BLaER1 treated with 17β-estradiol and CSF1 and Interleukin-3, amounts not matched to agents 10 nM and 100 nM (cell line): ENCODE measurements around the gene KANK4.
A peak's percentile ranks its signal among the peaks of the same experiment; 100 is the strongest.

Experiments
- H3K27ac ChIP-seq, 11 experiments: shearing (Covaris generic); formaldehyde crosslinking; 2 replicates each; pipeline ENCODE4 v1.8.1; 2022
- H3K27me3 ChIP-seq, 11 experiments: shearing (Covaris generic); formaldehyde crosslinking; 2 replicates each; pipeline ENCODE4 v1.8.1; 2022
- H3K36me3 ChIP-seq, 11 experiments: shearing (Covaris generic); formaldehyde crosslinking; 2 replicates each; pipeline ENCODE4 v1.8.1; 2022
- H3K4me1 ChIP-seq, 10 experiments: shearing (Covaris generic); formaldehyde crosslinking; 2 replicates each; pipeline ENCODE4 v1.8.1; 2022
- H3K4me2 ChIP-seq, 11 experiments: shearing (Covaris generic); formaldehyde crosslinking; 2 replicates each; pipeline ENCODE4 v1.8.1; 2022
- H3K4me3 ChIP-seq, 10 experiments: shearing (Covaris generic); formaldehyde crosslinking; 2 replicates each; pipeline ENCODE4 v1.8.1; 2022
- H3K9ac ChIP-seq, 11 experiments: shearing (Covaris generic); formaldehyde crosslinking; 2 replicates each; pipeline ENCODE4 v1.8.1; 2022
- H3K9me3 ChIP-seq, 11 experiments: shearing (Covaris generic); formaldehyde crosslinking; replicated peaks in 1 of 11; 2 replicates each; pipeline ENCODE4 v1.8.1; 2022
- H4K20me1 ChIP-seq, 11 experiments: shearing (Covaris generic); formaldehyde crosslinking; 2 replicates each; pipeline ENCODE4 v1.8.1; 2022
- Cebpa-rat ChIP-seq, 11 experiments: shearing (Covaris generic); IDR thresholded peaks; 2 replicates each; pipeline ENCODE4 v1.8.1; 2022

Gene KANK4

GRCh38 chr1:62285984-62286785 is 33.0 kb downstream of the KANK4 start:
- Histone ChIP-seq H3K27me3 (peaks cover 0 to 7% (median 0%) of the 10 kb centered on the region in 11 experiments; a peak in 3 of 22 replicates), H3K27ac (no peak overlapping the region), H3K4me1 (peaks cover 7 to 47% (median 41%) of the 10 kb centered on the region in 10 experiments; a peak in 19 of 20 replicates), H3K36me3 (no peaks in the 10 kb centered on the region), H3K4me3 (no peak overlapping the region), H3K9me3 (peaks cover 0 to 5% (median 2%) of the 10 kb centered on the region in 11 experiments; a peak in 10 of 22 replicates), H4K20me1 (no peaks in the 10 kb centered on the region; a peak in 1 of 22 replicates), H3K4me2 (peak overlapping the region; percentile 47 to 78 (median 58)), H3K9ac (no peak overlapping the region)
- no peak for TF ChIP-seq Cebpa-rat (IDR thresholded peaks at IDR 0.05)

- Histone ChIP-seq H3K27me3 (peaks cover 0 to 7% (median 0%) of the 10 kb centered on the region in 11 experiments; a peak in 3 of 22 replicates), H3K9ac (no peak overlapping the region), H3K4me3 (no peak overlapping the region), H4K20me1 (no peaks in the 10 kb centered on the region; a peak in 1 of 22 replicates), H3K9me3 (peaks cover 0 to 12% (median 8%) of the 10 kb centered on the region in 11 experiments; a peak in 10 of 22 replicates), H3K27ac (no peak overlapping the region), H3K4me1 (peaks cover 7 to 47% (median 41%) of the 10 kb centered on the region in 10 experiments; a peak in 19 of 20 replicates), H3K4me2 (peak overlapping the region in 4 of 11 experiments; percentile 47 to 78 (median 64); a peak in 6 of 22 replicates), H3K36me3 (no peaks in the 10 kb centered on the region)
- TF ChIP-seq Cebpa-rat (IDR thresholded peaks at IDR 0.05) = no peak
Observed at GRCh38 chr1:62285440-62285839, 33.8 kb downstream of the KANK4 start.

GRCh38 chr1:62283986-62284385 is 35.2 kb downstream of the KANK4 start:
- Histone ChIP-seq H3K9me3 (peaks cover 0 to 12% (median 8%) of the 10 kb centered on the region in 11 experiments; a peak in 10 of 22 replicates), H3K27ac (no peak overlapping the region), H3K4me2 (peak overlapping the region in 10 of 11 experiments; percentile 1 to 66 (median 51); a peak in 18 of 22 replicates), H3K9ac (no peak overlapping the region), H4K20me1 (no peaks in the 10 kb centered on the region; a peak in 1 of 22 replicates), H3K36me3 (no peaks in the 10 kb centered on the region), H3K4me1 (peaks cover 7 to 42% (median 36%) of the 10 kb centered on the region in 10 experiments; a peak in 19 of 20 replicates), H3K27me3 (peaks cover 0 to 7% (median 0%) of the 10 kb centered on the region in 11 experiments; a peak in 3 of 22 replicates), H3K4me3 (no peak overlapping the region)
- TF ChIP-seq Cebpa-rat (IDR thresholded peaks at IDR 0.05) = no peak

- Histone ChIP-seq H3K36me3 (no peaks in the 10 kb centered on the region), H3K4me3 (no peak overlapping the region), H3K4me2 (peak overlapping the region in 9 of 11 experiments; percentile 1 to 66 (median 51); a peak in 15 of 22 replicates), H3K27ac (no peak overlapping the region), H4K20me1 (no peaks in the 10 kb centered on the region; a peak in 1 of 22 replicates), H3K27me3 (peaks cover 0 to 7% (median 0%) of the 10 kb centered on the region in 11 experiments; a peak in 3 of 22 replicates), H3K9me3 (peaks cover 0 to 12% (median 8%) of the 10 kb centered on the region in 11 experiments; a peak in 10 of 22 replicates), H3K4me1 (peaks cover 7 to 34% (median 27%) of the 10 kb centered on the region in 10 experiments; a peak in 19 of 20 replicates), H3K9ac (no peak overlapping the region)
- no peak for TF ChIP-seq Cebpa-rat (IDR thresholded peaks at IDR 0.05)
Observed at GRCh38 chr1:62282909-62283755, 36.1 kb downstream of the KANK4 start.

- Histone ChIP-seq H3K4me1 (peaks cover 6 to 27% (median 24%) of the 10 kb centered on the region in 10 experiments; a peak in 19 of 20 replicates), H3K9ac (no peak overlapping the region), H3K36me3 (no peaks in the 10 kb centered on the region), H3K9me3 (peaks cover 0 to 18% (median 8%) of the 10 kb centered on the region in 11 experiments; a peak in 10 of 22 replicates), H3K27ac (no peak overlapping the region), H3K4me2 (no peak overlapping the region), H3K27me3 (peaks cover 0 to 5% (median 0%) of the 10 kb centered on the region in 11 experiments; a peak in 3 of 22 replicates), H3K4me3 (no peak overlapping the region), H4K20me1 (no peaks in the 10 kb centered on the region; a peak in 1 of 22 replicates)
- TF ChIP-seq Cebpa-rat (IDR thresholded peaks at IDR 0.05) = no peak
Observed at GRCh38 chr1:62281922-62282555, 37.2 kb downstream of the KANK4 start.

- H3K27me3 ChIP-seq = no peaks in the 10 kb centered on the region
- TF ChIP-seq Cebpa-rat (IDR thresholded peaks at IDR 0.05) = no peak
- H3K4me2 ChIP-seq = no peak overlapping the region
Observed at GRCh38 chr1:62280960-62281465, 38.2 kb downstream of the KANK4 start.

DNA sequence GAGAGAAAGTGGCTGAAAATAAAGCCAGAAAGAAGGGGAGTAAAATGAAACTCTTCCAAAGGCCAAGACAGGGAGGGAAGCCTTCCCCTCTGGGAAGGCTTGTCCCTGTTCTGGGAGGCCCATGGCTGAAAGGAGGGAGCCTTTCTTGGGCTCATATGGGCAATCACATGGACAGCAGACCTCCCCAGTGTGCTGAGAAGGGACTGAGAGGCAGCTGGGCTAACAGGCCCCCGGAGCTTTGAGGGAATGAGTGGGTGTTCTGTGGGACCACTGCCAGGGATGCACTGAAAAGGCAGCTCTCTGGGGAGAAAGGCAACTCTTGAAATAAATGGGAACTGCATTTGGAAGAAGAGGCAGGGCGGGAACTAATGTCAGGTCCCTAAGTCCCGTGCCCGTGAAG is 39.1 kb downstream of the KANK4 start:
- Histone ChIP-seq H4K20me1 (no peaks in the 10 kb centered on the region), H3K27ac (no peak overlapping the region), H3K36me3 (no peaks in the 10 kb centered on the region), H3K4me2 (no peak overlapping the region), H3K4me3 (no peak overlapping the region), H3K27me3 (no peaks in the 10 kb centered on the region), H3K4me1 (peaks cover 0 to 12% (median 11%) of the 10 kb centered on the region in 10 experiments; a peak in 16 of 20 replicates), H3K9ac (no peak overlapping the region), H3K9me3 (peaks cover 0 to 19% (median 8%) of the 10 kb centered on the region in 11 experiments; a peak in 10 of 22 replicates)
- no peak for TF ChIP-seq Cebpa-rat (IDR thresholded peaks at IDR 0.05)

More at GRCh38 chr1:62280960-62281465, 38.2 kb downstream of the KANK4 start:
- Histone ChIP-seq H3K27ac (no peak overlapping the region), H3K4me1 (peaks cover 0 to 17% (median 14%) of the 10 kb centered on the region in 10 experiments; a peak in 16 of 20 replicates), H4K20me1 (no peaks in the 10 kb centered on the region), H3K36me3 (no peaks in the 10 kb centered on the region), H3K4me3 (no peak overlapping the region), H3K9ac (no peak overlapping the region), H3K9me3 (peaks cover 0 to 19% (median 8%) of the 10 kb centered on the region in 11 experiments; a peak in 10 of 22 replicates)

DNA sequence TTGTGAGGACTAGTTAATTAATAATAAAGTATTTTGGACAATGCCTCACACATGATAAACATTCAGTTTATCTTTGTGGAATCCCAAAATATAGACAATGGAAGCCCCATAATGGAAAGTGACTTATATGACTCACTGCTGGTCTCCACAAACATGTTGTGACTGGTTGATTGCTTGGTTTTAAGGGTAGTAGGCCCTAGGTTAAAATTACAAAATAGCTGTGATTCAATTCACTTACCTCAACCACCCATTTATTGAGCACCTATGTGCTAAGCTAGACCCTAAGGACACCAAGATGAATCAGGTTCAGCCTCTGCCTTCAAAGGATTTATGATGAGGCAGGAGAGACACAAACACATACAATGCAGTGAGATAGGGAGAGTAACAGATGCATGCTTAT is 42.4 kb downstream of the KANK4 start:
- H3K36me3 ChIP-seq = no peaks in the 10 kb centered on the region
- H4K20me1 ChIP-seq = no peaks in the 10 kb centered on the region
- H3K9ac ChIP-seq = no peak overlapping the region
- peaks cover 0 to 19% (median 9%) of the 10 kb centered on the region in 11 experiments; a peak in 10 of 22 replicates for H3K9me3 ChIP-seq
- H3K4me1 ChIP-seq = peaks cover 6 to 8% (median 8%) of the 10 kb centered on the region in 10 experiments; a peak in 19 of 20 replicates
- no peak overlapping the region for H3K4me2 ChIP-seq
- H3K4me3 ChIP-seq = no peak overlapping the region
- no peaks in the 10 kb centered on the region for H3K27me3 ChIP-seq
- no peak for TF ChIP-seq Cebpa-rat (IDR thresholded peaks at IDR 0.05)
- H3K27ac ChIP-seq = no peak overlapping the region
